GM15510 (cell line): ENCODE data around the gene PROX2.

Experiments used
- POLR2A ChIP-seq: IDR thresholded peaks from 3 replicates; pipeline ENCODE4 v1.6.1; 2011; ENCODE audit warnings: borderline replicate concordance; ENCODE audit not compliant: insufficient read length; ENCODE audit errors: extremely low read depth

The PROX2 gene

GRCh38 chr14:74897642-74898041 lies 21.7 kb upstream of the PROX2 start:
- no peak for TF ChIP-seq POLR2A

GRCh38 chr14:74896400-74896799 lies 20.5 kb upstream of the PROX2 start:
- no peak for TF ChIP-seq POLR2A

GRCh38 chr14:74893614-74894091 lies 17.7 kb upstream of the PROX2 start:
- no peak for TF ChIP-seq POLR2A

GRCh38 chr14:74892745-74893144 lies 16.8 kb upstream of the PROX2 start:
- TF ChIP-seq POLR2A, result no peak

- TF ChIP-seq POLR2A, result no peak
These were observed 15.9 kb upstream of the PROX2 start for GRCh38 chr14:74891870-74892269.

- no peak for TF ChIP-seq POLR2A
These were observed 14.3 kb upstream of the PROX2 start for GRCh38 chr14:74890262-74890661.

GRCh38 chr14:74888164-74889158 lies 12.5 kb upstream of the PROX2 start:
- no peak for TF ChIP-seq POLR2A

- no peak for TF ChIP-seq POLR2A
These were observed 10.1 kb upstream of the PROX2 start for GRCh38 chr14:74886001-74886400.

- no peak for TF ChIP-seq POLR2A
These were observed 6.4 kb upstream of the PROX2 start for GRCh38 chr14:74882103-74882920.

GRCh38 chr14:74881431-74882102 lies 5.6 kb upstream of the PROX2 start, which contains the start of gene DLST:
TSS of gene DLST (plus strand) at chr14:74881916. CDS start at chr14:74881954, 38 bp downstream.
- peak; percentile 97 for TF ChIP-seq POLR2A

GRCh38 chr14:74879427-74880182 lies 3.7 kb upstream of the PROX2 start:
- TF ChIP-seq POLR2A, result no peak

GRCh38 chr14:74875204-74875603 lies 741 bp downstream of the PROX2 start:
- no peak for TF ChIP-seq POLR2A

- TF ChIP-seq POLR2A, result no peak
These were observed 4.1 kb downstream of the PROX2 start for GRCh38 chr14:74871819-74872218.

GRCh38 chr14:74868739-74869138 lies 7.2 kb downstream of the PROX2 start:
- TF ChIP-seq POLR2A, result no peak
